ENCODE measurements around the gene GALNT4. TPM values are rescaled to one million over a fixed set of nuclear protein-coding genes. Genes with fewer than 3 reads are reported as not detected.

GALNT4 gene
- total and polyA plus RNA-seq, 10 of the 15 experiments (the other 5 are each of a cell fraction or from before 2014, with no cell fraction given) = 0.90 to 2.9 (median 1.8) TPM

DNA sequence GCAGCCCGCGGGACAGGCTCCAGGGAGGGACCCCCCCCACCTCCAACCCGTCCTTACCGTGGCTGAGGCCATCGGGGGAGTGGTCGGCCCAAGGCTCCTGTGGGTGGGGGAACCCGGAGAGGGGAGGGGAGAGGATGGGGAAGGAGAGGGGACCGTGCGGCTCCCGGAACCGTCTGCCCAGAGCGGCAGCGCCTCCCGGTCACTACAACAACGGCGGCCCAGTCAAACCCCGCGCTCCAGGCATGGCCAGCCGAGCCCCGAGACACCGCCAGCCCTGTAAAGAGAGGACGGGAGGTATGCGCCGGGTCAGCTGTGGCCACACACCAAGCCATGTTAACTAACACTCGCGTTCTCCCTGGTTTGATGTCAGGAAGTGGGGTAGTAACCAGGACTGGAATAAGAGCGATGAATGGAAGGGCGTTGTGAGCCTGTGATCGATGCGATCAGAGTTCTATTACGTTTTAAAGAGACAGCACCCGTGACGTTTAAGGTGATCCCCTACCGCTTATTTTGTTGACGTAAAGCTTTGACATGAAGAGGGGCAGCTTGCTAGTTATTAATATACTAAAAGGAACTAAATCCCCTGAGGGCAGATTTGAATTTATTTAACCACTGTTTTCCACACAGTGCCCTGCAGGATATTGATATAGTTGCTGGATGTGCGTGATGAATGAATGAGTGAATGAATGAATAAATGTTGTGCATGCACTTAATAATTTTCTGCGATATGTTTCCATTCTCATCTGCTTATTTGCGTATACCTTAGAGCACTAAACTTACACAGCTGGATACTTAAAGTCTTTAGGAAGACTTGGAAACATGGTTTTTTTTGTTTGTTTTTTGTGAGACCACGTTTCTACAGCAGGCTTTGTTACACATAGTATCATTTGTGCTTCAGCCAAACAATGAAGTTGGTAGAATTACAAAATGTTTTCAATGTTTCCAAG is 1.5 kb upstream of the GALNT4 start, which contains the start of gene POC1B:
TSS of gene POC1B (minus strand) at position 224 of the 947 bp plus-strand sequence. CDS start at position 72, 152 bp downstream.
- POLR2A ChIA-PET = interaction anchor here (1.0 to 1.5 kb wide), 3 partner anchors 29 to 60 kb away, joined by 3 read pairs; no protein-coding TSS in a partner anchor
- intact Hi-C loops (cut with micrococcal nuclease; ENCODE audit: unreplicated experiment) = loop anchor here (1.0 to 10.0 kb wide), 5 partner anchors 56 to 1381 kb away; partner anchors contain the start of genes CEP290 and TMTC3
- in situ Hi-C loops (cut with MboI) = loop anchor here (5.0 kb wide), 2 partner anchors 54 to 509 kb away; no protein-coding TSS in a partner anchor
- FAIRE-seq (peak; percentile 94), ATAC-seq (peak; percentile 83), DNase-seq (ENCODE audit: low read depth, low spot score) (peak; percentile 56)
- H3K4me2 ChIP-seq (ENCODE audit: control insufficient read depth, insufficient read depth) = peak within 1 kb of the TSS; percentile 89
- RAD21 ChIA-PET (ENCODE audit: unreplicated experiment) = interaction anchor here (1.3 to 2.6 kb wide), 2 partner anchors 58 to 508 kb away, joined by 3 to 11 read pairs; no protein-coding TSS in a partner anchor
- peaks cover 14% of the 10 kb centered on the region for H3K4me1 ChIP-seq (ENCODE audit: control insufficient read depth, insufficient read depth, low read length)
- peaks cover 14% of the 10 kb centered on the region for H3K79me2 ChIP-seq (ENCODE audit: control insufficient read depth, insufficient read depth, low read length)
- H3K4me3 ChIP-seq = peak within 1 kb of the TSS; percentile 96
- WGBS (ENCODE audit: insufficient coverage, insufficient replicate concordance, low lambda C conversion rate, missing lambda C conversion rate) = 1% methylated on average over 39 of the region's 39 CpGs
- SMC1A ChIA-PET (ENCODE audit: uncharacterized antibody, unreplicated experiment) = interaction anchor here (0.9 to 7.5 kb wide), 6 partner anchors 11 to 638 kb away, joined by 3 to 70 read pairs (median 3); no protein-coding TSS in a partner anchor
- H3K27me3 ChIP-seq (replicated peaks in 1 of 2; ENCODE audit: control insufficient read depth in 2 of 2, insufficient read depth in 2 of 2, low read length in 1 of 2) = no peaks in the 10 kb centered on the region
- peak within 1 kb of the TSS; percentile 100 for H2AFZ ChIP-seq (ENCODE audit: control insufficient read depth, low read depth, low read length)
- H3K36me3 ChIP-seq (ENCODE audit: control insufficient read depth in 2 of 2, insufficient read depth in 2 of 2, low read length in 1 of 2) = no peaks in the 10 kb centered on the region
- CTCF ChIA-PET = interaction anchor here (0.5 to 11.4 kb wide), 8 partner anchors 11 to 577 kb away, joined by 3 to 176 read pairs (median 5); no protein-coding TSS in a partner anchor
- no peaks in the 10 kb centered on the region for H3K9me3 ChIP-seq (replicated peaks; ENCODE audit: control insufficient read depth, insufficient read depth, low read length)
- BruUV-seq (replicated peaks) = no TSS peak
- no peaks in the 10 kb centered on the region for H4K20me1 ChIP-seq (ENCODE audit: control insufficient read depth, insufficient read depth)
- peak within 1 kb of the TSS; percentile 82 for H3K27ac ChIP-seq (ENCODE audit: control insufficient read depth, insufficient read depth)
- H3K9ac ChIP-seq (ENCODE audit: control insufficient read depth, insufficient read depth, low read length) = peak within 1 kb of the TSS; percentile 71
- TF ChIP-seq, protein P1, sequence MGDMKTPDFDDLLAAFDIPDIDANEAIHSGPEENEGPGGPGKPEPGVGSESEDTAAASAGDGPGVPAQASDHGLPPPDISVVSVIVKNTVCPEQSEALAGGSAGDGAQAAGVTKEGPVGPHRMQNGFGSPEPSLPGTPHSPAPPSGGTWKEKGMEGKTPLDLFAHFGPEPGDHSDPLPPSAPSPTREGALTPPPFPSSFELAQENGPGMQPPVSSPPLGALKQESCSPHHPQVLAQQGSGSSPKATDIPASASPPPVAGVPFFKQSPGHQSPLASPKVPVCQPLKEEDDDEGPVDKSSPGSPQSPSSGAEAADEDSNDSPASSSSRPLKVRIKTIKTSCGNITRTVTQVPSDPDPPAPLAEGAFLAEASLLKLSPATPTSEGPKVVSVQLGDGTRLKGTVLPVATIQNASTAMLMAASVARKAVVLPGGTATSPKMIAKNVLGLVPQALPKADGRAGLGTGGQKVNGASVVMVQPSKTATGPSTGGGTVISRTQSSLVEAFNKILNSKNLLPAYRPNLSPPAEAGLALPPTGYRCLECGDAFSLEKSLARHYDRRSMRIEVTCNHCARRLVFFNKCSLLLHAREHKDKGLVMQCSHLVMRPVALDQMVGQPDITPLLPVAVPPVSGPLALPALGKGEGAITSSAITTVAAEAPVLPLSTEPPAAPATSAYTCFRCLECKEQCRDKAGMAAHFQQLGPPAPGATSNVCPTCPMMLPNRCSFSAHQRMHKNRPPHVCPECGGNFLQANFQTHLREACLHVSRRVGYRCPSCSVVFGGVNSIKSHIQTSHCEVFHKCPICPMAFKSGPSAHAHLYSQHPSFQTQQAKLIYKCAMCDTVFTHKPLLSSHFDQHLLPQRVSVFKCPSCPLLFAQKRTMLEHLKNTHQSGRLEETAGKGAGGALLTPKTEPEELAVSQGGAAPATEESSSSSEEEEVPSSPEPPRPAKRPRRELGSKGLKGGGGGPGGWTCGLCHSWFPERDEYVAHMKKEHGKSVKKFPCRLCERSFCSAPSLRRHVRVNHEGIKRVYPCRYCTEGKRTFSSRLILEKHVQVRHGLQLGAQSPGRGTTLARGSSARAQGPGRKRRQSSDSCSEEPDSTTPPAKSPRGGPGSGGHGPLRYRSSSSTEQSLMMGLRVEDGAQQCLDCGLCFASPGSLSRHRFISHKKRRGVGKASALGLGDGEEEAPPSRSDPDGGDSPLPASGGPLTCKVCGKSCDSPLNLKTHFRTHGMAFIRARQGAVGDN (IDR thresholded peaks at IDR 0.05) = no peak
- TF ChIP-seq, protein P2, sequence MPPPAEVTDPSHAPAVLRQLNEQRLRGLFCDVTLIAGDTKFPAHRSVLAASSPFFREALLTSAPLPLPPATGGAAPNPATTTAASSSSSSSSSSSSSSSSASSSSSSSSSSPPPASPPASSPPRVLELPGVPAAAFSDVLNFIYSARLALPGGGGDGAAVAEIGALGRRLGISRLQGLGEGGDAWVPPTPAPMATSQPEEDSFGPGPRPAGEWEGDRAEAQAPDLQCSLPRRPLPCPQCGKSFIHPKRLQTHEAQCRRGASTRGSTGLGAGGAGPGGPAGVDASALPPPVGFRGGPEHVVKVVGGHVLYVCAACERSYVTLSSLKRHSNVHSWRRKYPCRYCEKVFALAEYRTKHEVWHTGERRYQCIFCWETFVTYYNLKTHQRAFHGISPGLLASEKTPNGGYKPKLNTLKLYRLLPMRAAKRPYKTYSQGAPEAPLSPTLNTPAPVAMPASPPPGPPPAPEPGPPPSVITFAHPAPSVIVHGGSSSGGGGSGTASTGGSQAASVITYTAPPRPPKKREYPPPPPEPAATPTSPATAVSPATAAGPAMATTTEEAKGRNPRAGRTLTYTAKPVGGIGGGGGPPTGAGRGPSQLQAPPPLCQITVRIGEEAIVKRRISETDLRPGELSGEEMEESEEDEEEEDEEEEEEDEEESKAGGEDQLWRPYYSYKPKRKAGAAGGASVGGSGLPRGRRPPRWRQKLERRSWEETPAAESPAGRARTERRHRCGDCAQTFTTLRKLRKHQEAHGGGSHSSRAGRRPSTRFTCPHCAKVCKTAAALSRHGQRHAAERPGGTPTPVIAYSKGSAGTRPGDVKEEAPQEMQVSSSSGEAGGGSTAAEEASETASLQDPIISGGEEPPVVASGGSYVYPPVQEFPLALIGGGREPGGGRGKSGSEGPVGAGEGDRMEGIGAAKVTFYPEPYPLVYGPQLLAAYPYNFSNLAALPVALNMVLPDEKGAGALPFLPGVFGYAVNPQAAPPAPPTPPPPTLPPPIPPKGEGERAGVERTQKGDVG (CRISPR knock-in tag; IDR thresholded peaks at IDR 0.05) = no peak
- TF ChIP-seq TARDBP (IDR thresholded peaks at IDR 0.05; ENCODE audit: borderline replicate concordance) = no peak; the same call in 1 of the 2 replicates
- TF ChIP-seq, protein P3, sequence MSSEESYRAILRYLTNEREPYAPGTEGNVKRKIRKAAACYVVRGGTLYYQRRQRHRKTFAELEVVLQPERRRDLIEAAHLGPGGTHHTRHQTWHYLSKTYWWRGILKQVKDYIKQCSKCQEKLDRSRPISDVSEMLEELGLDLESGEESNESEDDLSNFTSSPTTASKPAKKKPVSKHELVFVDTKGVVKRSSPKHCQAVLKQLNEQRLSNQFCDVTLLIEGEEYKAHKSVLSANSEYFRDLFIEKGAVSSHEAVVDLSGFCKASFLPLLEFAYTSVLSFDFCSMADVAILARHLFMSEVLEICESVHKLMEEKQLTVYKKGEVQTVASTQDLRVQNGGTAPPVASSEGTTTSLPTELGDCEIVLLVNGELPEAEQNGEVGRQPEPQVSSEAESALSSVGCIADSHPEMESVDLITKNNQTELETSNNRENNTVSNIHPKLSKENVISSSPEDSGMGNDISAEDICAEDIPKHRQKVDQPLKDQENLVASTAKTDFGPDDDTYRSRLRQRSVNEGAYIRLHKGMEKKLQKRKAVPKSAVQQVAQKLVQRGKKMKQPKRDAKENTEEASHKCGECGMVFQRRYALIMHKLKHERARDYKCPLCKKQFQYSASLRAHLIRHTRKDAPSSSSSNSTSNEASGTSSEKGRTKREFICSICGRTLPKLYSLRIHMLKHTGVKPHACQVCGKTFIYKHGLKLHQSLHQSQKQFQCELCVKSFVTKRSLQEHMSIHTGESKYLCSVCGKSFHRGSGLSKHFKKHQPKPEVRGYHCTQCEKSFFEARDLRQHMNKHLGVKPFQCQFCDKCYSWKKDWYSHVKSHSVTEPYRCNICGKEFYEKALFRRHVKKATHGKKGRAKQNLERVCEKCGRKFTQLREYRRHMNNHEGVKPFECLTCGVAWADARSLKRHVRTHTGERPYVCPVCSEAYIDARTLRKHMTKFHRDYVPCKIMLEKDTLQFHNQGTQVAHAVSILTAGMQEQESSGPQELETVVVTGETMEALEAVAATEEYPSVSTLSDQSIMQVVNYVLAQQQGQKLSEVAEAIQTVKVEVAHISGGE (CRISPR knock-in tag; IDR thresholded peaks at IDR 0.05) = peak; percentile 90
- TF ChIP-seq BRCA1 (IDR thresholded peaks at IDR 0.05; ENCODE audit: low read depth, low read length) = no peak
- TF ChIP-seq, protein P4, sequence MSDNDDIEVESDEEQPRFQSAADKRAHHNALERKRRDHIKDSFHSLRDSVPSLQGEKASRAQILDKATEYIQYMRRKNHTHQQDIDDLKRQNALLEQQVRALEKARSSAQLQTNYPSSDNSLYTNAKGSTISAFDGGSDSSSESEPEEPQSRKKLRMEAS (IDR thresholded peaks at IDR 0.05; ENCODE audit: low read depth, low read length) = peak; percentile 72; the same call in 1 of the 2 replicates
- TF ChIP-seq SPI1 (IDR thresholded peaks at IDR 0.05; ENCODE audit: borderline replicate concordance, insufficient read depth, low read depth, low read length) = no peak
- TF ChIP-seq FOXM1 (IDR thresholded peaks at IDR 0.05; ENCODE audit: low read depth, low read length) = no peak
- TF ChIP-seq BHLHE40 (IDR thresholded peaks at IDR 0.05; ENCODE audit: borderline replicate concordance in 1 of 2, low read depth in 2 of 2, low read length in 1 of 2) = peak in 1 of 2 experiments; percentile 50; a peak in 1 of 4 replicates
